HepG2 (cell line): ENCODE measurements around the gene KANSL1L. TPM values are rescaled to one million over a fixed set of nuclear protein-coding genes. Genes with fewer than 3 reads are reported as not detected.
A peak's percentile ranks its signal among the peaks of the same experiment; 100 is the strongest.

Experiments
- AHDC1 ChIP-seq: sonication (generic); formaldehyde crosslinking; IDR thresholded peaks from 2 replicates; pipeline ENCODE4 v1.5.1; 2020; ENCODE audit warnings: mild to moderate bottlenecking, missing genetic modification reagents, borderline replicate concordance
- ATRX ChIP-seq: sonication (generic); formaldehyde crosslinking; IDR thresholded peaks from 2 replicates; pipeline ENCODE4 v1.4.0; 2020; ENCODE audit warnings: missing genetic modification reagents, borderline replicate concordance
- ESRRA ChIP-seq: sonication (generic); formaldehyde crosslinking; IDR thresholded peaks from 2 replicates; pipeline ENCODE4 v1.5.1; 2020; ENCODE audit warnings: mild to moderate bottlenecking, low read depth, missing genetic modification reagents
- HDAC1 ChIP-seq: sonication (generic); formaldehyde crosslinking; IDR thresholded peaks from 2 replicates; pipeline ENCODE4 v1.5.1; 2020; ENCODE audit warnings: mild to moderate bottlenecking, missing genetic modification reagents
- IRF2 ChIP-seq: IDR thresholded peaks from 2 replicates; pipeline ENCODE4 v1.6.1; 2018; ENCODE audit warnings: missing genetic modification reagents, missing compliant biosample characterization
- PPARG ChIP-seq: conservative IDR thresholded peaks from 2 replicates; pipeline ENCODE4 v1.6.1; 2016; ENCODE audit warnings: missing biosample characterization, missing genetic modification reagents
- ZBTB38 ChIP-seq: sonication (generic); formaldehyde crosslinking; IDR thresholded peaks from 2 replicates; pipeline ENCODE4 v1.5.1; 2020; ENCODE audit warnings: mild to moderate bottlenecking, missing genetic modification reagents
- ZBTB46 ChIP-seq: sonication (generic); formaldehyde crosslinking; IDR thresholded peaks from 2 replicates; pipeline ENCODE4 v1.4.0; 2020; ENCODE audit warnings: mild to moderate bottlenecking, missing genetic modification reagents, borderline replicate concordance
- ZNF407 ChIP-seq: sonication (generic); formaldehyde crosslinking; IDR thresholded peaks from one replicate; pipeline ENCODE4 v1.5.1; 2020; ENCODE audit warnings: mild to moderate bottlenecking, missing genetic modification reagents; ENCODE audit errors: not compliant biosample characterization
- ZNF441 ChIP-seq: sonication (generic); formaldehyde crosslinking; IDR thresholded peaks from 2 replicates; pipeline ENCODE4 v1.7.0; 2021; ENCODE audit warnings: missing genetic modification reagents, borderline replicate concordance
- ZNF775 ChIP-seq: sonication (generic); formaldehyde crosslinking; IDR thresholded peaks from 2 replicates; pipeline ENCODE4 v1.4.0; 2020; ENCODE audit warnings: missing genetic modification reagents, mild to moderate bottlenecking, moderate library complexity, borderline replicate concordance
- polyA plus RNA-seq, 8 experiments: library from polyadenylated mRNA; depleted of rRNA in 3 of 8; stranded (reverse) in 7 of 8; unstranded in 1 of 8; fragments of >200 nt; fragmentation: Illumina TruSeq in 4 of 8; extraction: Trizol in 4 of 8; gene quantifications; 2 replicates each; pipeline versions ENCODE4 v1.2.1 to v1.2.3, GENCODE V29; 2011 to 2016; ENCODE audit warnings: low read depth in 4 of 8, missing spikeins in 1 of 8, mixed read lengths in 1 of 8; ENCODE audit not compliant: insufficient read depth in 1 of 8
- total RNA-seq, 5 experiments: library from RNA; depleted of rRNA; stranded (reverse); fragments of >200 nt; fragmentation: Illumina TruSeq; extraction: Trizol; gene quantifications; 2 replicates each; pipeline ENCODE4 v1.2.3, GENCODE V29; 2016; ENCODE audit warnings: low read depth in 1 of 5

Gene KANSL1L
- total and polyA plus RNA-seq, 2 of the 13 experiments (the other 11 are each of a cell fraction or from before 2014, with no cell fraction given), result 5.4 to 10.3 TPM

- TF ChIP-seq ZNF407 (CRISPR knock-in tag) (no peak), HDAC1 (CRISPR knock-in tag) (peak; percentile 80), ZBTB46 (CRISPR knock-in tag) (no peak), ESRRA (CRISPR knock-in tag) (0 out of 2 replicates have a peak, but pooled peaks have one; percentile 10), ZNF775 (CRISPR knock-in tag) (no peak), ATRX (CRISPR knock-in tag) (no peak), PPARG (peak; percentile 24; the same call in 1 of the 2 replicates), ZNF441 (0 out of 2 replicates have a peak, but pooled peaks have one; percentile 21), AHDC1 (no peak), IRF2 (peak; percentile 35; the same call in 1 of the 2 replicates), ZBTB38 (CRISPR knock-in tag) (no peak)
These were observed 534 bp downstream of the KANSL1L start (continued) for GRCh38 chr2:210170446-210171303.
